GM19043 (cell line): ENCODE results near the gene EFCAB5.
"Not testable (repeated sequence)": the region's sequence is repeated elsewhere in the genome, so short reads cannot be mapped to it uniquely, and the experiment has no call there.

ENCODE experiments used
- ATAC-seq: cut with Tn5 transposase; IDR thresholded peaks from one replicate; pipeline ENCODE4 v1.9.1; 2021; ENCODE audit warnings: low read depth; ENCODE audit not compliant: unreplicated experiment

The EFCAB5 gene

DNA sequence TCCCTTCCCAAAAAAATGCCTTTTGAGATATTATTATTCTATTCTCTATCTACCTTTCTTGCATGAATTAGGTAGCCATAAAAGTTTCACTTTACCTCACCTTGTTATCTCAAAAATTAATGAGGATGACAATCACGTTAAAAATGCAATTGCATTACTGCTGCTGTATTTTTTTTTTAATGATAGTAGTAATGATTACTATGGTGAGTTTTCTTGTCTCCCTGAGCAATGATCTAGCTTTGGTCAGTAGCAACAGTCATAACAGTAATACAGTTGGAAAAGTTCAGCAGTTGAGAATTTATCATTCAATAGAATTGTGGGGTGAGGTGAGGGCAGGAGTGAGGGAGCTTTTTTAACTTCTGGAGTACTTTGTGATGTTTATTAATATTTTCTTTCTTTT is at the start of gene EFCAB5:
Gene EFCAB5 (plus strand): TSS at position 301 of the 400 bp plus-strand sequence. CDS start 163 bp downstream, outside the sequence.
- no peak for ATAC-seq

DNA sequence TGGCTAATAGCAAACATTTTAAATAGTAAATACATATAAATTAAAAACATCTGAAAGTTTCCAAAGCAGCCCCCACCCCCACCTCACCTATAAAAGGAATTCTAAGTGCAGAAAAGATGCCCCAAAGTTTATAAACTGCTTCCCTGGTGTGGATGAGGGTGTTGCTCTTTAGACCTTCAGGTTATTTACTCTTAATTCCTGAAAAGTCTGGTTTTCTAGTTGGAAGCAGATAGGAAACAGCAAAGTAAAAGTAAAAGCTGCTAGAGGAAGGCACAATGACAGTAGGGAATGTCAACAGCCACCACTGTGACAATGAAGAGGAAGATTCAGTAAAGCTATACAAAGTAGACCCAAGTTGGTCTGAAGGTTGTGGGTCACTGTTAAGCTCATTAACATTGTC is 49.2 kb upstream of the EFCAB5 start:
- no peak for ATAC-seq

DNA sequence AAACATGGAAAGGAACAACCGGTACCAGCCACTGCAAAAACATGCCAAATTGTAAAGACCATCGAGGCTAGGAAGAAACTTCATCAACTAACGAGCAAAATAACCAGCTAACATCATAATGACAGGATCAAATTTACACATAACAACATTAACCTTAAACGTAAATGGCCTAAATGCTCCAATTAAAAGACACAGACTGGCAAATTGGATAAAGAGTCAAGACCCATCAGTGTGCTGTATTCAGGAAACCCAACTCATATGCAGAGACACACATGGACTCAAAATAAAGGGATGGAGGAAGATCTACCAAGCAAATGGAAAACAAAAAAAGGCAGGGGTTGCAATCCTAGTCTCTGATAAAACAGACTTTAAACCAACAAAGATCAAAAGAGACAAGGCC is 44.3 kb upstream of the EFCAB5 start:
- ATAC-seq = not testable (repeated sequence)

DNA sequence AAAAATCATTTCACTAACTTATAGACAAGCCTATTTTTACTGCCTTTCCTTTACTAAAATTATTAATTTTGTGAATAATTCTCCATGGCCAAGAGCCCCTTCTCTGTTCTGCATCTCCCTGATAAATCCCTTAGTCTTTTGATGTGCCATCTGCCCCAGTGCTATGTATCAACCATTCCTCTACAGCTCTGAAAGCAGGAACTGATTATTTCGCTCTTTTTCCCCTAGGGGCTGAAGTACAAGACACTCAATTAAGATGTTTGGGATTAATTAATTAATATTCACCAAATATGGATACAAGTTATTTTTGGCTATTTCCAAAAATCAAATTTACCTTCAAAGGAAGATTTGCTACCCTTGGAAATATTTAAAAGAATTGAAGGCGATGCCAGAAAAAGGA is 38.0 kb upstream of the EFCAB5 start:
- no peak for ATAC-seq

DNA sequence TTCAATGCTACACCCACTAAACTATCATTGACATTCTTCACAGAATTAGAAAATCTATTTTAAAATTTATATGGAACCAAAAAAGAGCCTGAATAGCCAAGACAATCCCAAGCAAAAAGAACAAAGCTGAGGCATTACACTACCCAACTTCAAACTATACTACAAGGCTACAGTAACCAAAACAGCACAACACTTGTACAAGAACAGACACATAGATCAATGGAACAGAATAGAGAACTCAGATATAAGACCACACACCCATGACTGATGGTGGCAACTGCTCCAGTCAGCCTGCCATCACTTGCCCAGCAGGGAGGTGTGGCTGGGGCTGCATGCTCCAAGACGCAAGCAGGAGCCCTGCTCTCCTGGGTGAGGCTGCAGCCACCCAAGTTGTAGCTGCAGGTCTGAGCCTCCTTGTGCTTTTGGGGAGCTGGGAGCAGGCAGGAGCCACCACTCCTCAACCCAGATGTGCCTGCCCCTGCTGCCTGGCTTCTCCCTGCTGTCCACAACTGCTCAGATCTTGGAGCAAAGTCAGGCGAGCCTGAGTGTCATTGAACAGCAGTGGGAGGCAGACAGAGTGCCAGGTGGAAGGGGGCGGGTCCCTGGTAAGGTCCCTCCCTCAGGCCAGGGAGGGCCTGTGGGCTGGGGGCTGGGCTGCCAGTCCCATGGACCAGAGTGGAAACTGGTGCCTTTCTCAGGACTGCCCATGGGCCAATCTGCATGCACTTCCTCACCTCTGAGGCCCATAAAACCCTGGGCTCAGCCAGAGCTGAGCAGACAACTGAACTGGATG is 36.2 kb upstream of the EFCAB5 start:
- ATAC-seq = no peak

DNA sequence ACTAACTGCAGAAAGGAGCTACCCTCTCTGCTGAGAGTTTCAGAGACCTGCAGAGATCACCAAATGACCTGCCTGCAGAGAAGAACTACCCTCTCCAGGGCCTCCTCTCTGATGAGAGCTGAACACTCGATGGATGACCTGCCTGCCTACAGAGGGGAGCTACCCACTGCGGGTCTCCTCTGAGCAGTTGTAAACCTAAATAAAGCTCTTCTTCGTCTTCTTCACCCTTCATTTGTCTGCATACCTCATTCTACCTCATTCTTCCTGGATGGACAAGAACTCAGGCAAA is 35.6 kb upstream of the EFCAB5 start:
- ATAC-seq = no peak

DNA sequence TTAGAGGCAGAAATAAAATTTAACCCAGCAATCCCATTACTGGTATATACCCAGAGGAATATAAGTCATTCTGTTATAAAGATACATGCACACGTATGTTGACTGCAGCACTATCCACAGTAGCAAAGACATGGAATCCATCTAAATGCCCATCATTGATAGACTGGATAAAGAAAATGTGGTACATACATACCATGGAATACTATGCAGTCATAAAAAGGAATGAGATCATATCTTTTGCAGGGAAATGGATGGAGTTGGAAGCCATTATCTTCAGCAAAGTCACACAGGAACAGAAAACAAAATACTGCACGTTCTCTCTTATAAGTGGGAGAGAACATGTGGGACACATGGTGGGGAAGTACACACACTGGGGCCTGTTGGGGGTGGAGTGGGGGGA is 34.5 kb upstream of the EFCAB5 start:
- ATAC-seq = no peak

DNA sequence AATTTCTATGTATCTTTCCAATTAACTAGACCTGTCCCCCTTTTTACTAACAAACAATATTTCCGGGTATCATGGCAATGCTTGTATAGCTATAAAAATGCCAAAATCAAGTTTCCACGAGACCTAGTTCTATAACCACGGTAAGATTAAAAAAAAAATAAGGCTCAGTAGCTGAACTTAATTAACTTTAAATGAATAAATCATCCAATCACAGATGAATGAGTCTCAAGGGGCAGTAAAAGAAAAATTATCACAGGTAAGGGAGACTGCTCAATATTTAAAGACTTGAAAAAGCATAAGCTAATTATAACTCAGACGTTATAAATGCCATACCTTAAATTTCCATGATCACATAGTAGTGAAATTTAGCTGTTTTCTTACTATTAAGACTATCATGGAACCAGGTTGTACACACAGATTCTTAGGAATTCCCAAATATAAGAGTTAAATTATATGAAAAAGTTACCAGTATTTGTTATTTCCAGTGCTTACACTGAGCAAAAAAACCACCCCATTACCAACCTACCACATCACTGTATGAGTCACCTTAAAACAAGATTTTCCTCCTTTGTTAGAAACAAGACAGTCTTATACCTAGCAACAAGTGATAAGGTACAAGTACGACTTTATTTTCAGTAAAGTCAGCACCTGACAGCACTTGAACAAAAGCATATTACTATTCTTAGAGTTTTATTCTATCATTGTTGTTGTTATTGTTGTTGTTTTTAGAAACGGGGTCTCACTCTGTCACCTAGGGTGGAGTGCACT is 32.0 kb upstream of the EFCAB5 start:
- ATAC-seq = no peak

DNA sequence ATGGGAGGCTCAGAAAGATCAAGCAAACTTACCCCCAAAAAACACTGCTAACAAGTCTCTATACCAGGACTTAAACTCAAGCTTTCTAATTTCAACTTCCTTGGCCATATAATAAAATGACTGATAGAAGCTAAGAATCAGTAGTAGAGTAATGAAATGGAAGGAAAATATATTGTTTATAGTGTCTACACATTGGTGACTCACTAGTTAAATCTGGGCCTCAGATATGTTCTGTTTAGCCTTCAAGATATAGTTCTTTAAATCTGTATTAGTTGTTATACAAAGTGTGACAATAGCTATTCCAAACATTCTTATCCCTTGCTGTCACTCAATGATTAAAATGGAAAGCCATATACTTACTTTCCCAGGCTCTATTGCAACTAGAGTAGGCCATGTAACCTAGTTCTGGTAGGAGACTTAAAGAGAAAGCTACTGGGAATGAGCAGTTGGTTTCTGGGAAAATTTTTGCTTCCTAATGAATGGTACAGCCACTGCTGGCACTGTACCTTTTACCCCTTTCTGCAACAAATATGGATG is 29.7 kb upstream of the EFCAB5 start:
- no peak for ATAC-seq

DNA sequence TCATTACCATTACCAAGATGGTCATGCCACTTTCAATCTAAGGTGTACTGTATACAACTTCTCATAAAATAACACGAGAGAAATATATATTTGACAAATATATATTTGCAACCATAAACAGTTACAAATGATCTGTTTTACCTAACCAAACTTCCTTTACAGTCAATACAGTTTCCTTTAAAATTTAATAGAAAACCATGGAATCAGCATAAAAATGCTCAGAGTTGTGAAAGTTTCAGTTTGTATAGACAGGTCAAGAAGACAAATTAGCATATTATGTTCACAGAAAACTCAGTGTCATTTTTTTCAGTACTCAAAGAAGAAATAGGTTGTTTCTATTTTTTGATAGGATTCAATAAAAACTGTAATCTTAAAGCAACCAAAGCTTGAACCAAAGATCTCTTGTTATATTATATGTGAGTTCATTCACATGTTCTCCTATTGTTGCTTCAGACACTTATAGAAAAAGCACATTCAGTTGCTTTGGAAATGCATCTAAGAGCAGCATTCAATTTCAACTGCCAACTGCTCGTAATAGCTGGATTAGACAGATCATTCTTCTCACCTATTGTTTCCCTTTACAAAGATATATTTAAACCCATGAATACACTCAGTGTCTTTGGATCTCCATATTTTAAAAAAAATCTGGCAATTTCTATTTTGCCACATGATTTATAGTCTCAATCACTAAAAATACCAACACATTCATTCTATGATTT is 26.5 kb upstream of the EFCAB5 start:
- ATAC-seq = no peak

DNA sequence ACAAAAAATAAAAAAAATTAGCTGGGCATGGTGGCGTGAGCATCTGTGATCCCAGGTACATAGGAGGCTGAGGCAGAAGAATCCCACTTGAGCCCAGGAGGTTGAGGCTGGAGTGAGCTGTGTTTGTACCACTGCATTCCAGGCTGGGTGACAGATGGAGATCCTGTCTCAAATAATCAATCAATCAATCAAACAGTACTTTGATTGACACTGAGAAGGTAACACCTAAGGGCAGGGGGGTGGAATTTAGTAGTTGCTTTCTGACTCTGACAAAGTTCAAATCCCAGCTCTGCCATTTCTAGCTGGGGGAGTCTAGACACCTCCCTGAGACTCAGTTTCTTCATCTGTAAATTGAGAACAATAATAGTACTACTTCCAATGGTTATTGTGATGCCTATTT is 23.4 kb upstream of the EFCAB5 start:
- no peak for ATAC-seq

DNA sequence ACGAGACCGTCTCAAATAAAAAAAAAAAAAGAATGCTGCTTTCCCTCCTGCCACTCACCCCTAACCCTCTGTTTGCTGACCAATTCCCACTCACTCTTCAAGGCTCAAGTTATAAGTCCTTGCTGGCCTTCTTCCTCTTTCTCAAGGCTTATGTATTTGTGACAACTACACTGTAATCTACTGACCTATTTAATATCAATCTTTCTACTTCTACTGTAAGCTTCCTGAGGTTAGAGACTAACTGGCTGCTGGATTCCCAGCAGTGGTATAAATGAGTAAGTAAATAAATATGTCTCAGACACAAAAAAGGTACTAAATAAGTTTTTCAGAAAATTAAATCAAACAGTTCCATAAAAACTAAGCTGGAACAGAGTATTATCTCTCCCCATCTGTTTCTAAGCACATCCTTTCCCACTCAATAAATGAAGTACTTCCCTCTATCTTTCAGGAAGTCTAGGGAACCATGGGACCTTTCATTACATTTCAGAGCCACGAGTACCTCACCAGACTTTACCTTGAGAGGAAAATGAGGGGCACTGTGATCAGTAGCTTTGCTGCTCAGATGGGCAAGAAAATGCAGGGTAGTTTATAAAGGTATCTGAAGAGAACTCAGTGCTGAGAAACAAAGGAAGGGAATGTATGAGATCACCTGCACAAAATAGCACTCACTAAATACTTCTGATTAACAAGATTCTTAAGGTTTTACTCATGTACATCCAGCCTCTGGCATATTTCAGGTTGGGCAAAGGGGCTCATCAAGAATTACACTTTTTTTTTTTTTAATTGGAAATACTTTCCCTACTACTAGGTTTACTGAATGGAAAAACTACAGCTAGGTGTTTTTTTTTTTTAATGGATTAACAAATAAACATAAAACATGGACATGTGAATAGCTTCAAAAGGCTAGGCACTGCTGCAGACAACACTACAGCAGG is 22.2 kb upstream of the EFCAB5 start:
- ATAC-seq = no peak

DNA sequence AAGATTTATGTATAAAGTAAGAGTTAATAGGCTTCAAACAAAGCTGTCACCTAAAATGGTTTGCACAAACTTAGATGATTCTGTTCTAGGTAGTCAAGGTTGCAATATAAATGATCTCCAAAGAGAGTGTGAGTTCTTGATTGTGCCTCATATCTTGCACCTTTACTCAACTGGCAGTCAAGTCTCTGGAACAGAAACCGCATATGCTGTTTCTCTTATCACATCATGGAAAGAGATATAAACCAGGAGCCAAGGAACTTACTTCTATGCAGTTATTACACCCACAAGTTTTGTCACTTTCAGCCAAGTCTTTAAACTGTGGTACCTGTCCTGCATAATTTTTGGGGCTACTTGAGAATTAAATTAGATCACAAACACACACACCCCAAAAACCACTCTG is 16.6 kb upstream of the EFCAB5 start:
- ATAC-seq = no peak

DNA sequence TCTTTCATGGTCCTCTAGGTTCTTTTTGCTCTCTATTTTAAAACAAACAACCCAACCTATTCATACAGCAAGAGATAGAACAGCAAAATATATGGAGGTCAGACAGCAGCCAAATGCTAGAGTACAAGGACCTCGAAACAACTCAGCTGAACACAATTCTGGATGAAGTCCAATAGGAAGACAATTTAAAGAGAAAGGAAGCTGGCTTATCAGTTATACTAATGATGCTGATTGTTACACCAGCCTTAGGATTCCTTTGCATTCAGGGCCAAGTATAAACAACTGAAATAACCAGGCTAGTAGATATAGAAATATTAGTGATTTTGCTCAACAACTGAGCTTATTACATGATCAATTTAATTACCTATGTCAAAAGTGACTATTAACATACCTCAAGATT is 13.9 kb upstream of the EFCAB5 start:
- no peak for ATAC-seq

DNA sequence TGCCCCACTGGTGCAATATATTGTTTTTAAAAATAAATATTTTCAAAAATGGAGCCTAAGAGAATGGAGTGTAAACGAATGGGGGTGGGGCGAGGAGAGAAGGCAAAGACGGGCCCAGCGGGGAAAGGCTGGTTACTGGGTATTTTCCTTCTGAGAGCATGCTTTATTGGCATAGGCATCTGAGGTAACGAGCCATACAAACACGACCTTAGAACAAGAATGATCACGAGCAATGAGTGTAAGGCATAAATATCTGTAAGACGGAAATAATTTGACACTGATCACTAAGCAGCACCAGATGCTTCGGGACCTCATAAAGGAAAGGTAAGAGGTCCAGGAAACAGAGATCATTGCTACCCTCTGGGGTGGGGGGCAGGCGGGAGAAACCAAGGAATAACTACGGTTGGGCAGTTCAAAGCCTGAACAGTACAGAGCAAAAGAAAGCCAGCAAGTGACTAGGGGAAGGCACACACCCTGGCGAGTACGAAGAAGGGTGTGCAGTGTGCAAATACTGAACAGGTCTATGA is 12.4 kb upstream of the EFCAB5 start:
- no peak for ATAC-seq

DNA sequence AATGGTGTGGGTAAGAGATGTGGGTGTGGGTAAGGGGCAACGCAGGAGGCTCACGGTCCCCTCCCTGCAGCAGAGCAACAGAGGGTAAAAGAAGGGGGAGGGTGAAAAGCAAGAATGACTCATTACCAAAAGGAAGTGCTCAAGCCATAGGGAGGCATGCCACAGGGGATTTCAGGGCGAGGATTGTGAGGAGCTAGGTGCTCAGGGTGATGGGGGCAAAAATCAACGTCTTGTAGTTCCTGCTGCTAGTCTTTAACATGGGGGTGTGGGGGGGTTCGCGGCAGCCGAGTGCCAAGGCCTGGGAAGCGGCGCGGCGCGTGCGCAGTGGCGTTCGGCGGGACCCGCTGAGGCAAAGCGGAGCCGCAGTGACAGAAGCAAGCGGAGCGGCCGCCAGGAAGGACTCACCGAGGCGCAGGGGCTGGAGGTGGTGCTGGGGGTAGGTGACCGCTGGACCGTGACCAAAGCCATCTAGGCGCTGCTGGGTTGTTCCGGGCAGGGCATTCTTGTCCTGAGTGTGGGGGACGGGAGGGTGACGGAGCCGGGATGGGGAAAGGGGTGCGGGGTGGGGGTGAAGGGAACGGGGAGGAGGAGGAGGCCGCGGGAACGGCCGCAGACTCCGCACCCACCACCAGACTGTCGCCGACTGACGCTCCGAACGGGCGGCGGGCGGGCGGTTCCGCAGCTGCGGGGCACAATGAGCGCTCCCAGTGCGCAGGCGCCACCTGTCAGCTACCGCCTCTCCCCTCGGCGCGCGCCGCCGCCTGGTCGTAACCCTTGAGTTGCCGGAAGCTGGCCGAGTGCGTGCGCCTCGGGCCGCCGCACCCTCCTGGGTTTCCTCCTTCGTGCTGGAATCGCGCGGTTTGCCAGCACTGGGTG is 11.7 kb upstream of the EFCAB5 start, which contains the start of gene SSH2:
Gene SSH2 (minus strand): TSS at position 696 of the 876 bp plus-strand sequence. CDS start 228 bp downstream, at position 468.
- peak; percentile 32 for ATAC-seq

DNA sequence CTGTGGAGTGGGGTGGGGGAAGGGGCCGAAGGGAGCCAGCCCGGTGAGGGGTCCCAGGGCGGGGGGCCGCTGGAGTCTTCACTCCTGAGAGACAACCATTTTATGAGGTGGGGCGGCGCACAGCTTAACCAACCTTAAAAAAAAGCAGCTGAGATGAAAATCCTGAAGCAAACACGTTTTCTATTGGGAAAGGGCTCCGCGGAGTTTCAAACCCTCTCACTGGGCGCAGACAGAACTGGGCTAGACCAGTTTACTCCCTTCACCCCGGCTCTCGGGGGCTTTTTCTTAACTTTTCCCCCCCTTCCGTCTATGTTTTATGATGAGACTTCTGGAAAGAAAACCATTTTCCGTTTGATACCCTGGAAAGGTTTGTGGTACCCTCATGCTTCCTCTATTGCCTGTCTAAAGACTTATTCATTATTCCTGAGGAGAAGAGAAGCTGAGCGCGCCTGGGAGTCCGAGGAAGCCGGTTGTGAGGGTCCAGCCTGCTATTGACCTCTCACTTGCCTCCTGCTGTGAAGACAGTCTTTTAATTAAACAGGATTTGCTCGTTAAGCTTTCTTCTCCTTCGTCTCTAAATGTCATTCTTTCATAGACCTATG is 10.9 kb upstream of the EFCAB5 start:
- ATAC-seq = no peak

DNA sequence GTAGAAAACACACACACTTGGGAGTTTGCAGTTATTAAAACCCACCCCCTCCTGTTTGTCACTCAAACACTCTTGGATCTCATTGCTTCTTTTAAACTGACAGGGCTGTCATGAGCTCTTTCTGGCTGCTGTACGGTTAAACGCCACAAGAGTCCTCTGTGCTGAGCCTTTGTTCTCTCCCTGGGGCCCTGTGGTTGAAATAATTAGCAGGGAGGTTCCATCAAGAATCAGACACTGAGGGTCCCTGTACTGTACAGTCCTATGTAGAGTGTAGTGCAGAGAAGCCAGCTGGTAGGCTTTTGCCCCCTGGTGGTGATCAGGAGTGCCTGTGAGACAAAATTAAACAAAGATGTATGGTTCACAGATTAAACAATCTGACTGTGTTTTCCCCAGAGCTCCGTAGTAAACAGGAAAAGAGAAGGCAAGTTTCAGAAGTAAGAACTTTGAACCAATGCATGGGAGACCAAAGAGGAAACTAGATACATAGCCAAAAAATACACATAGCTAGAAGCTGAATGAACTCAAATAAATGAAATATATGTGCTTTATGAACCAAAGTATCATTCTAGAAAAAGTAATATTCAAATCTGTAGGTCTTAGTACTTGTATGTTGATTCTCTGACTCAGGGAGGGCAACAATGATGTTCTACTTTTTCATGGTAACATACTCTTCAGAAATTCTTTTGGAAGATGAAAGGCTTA is 10.1 kb upstream of the EFCAB5 start:
- peak; percentile 80 for ATAC-seq
